ENCODE results near the gene SPTB. TPM values are rescaled to one million over a fixed set of nuclear protein-coding genes. Genes with fewer than 3 reads are reported as not detected.

Gene SPTB
- total RNA-seq, 1 experiment from 2014 or later: 2.3 TPM

- no peak for DNase-seq
- Histone ChIP-seq H3T11ph (ENCODE audit: low read length) (no peak overlapping the region), H3K27ac (ENCODE audit: insufficient read length, low read depth, low read length) (no peak overlapping the region), H3K4me2 (ENCODE audit: insufficient read depth, insufficient read length, low read length) (no peak overlapping the region), H3K9me3 (ENCODE audit: control insufficient read depth, low read depth, low read length) (no peaks in the 10 kb centered on the region), H4K5ac (ENCODE audit: insufficient read length, low read depth, low read length) (no peak overlapping the region), H3K56ac (ENCODE audit: insufficient read length, low read depth, low read length) (no peak overlapping the region), H3K79me1 (ENCODE audit: insufficient read depth, low read depth, low read length, poor library complexity, severe bottlenecking) (no peaks in the 10 kb centered on the region), H2AFZ (ENCODE audit: low read length) (no peak overlapping the region), H3K23me2 (ENCODE audit: insufficient read length, low read depth, low read length, poor library complexity, severe bottlenecking) (no peaks in the 10 kb centered on the region), H3K4me1 (ENCODE audit: insufficient read depth, low read length) (no peaks in the 10 kb centered on the region), H4K20me1 (ENCODE audit: control insufficient read depth, insufficient read depth, insufficient read length) (no peaks in the 10 kb centered on the region), H3K14ac (ENCODE audit: insufficient read depth, low read length) (no peak overlapping the region), H2BK12ac (ENCODE audit: insufficient read length, low read depth, low read length) (no peak overlapping the region), H3K27me3 (ENCODE audit: insufficient read depth, low read length) (no peaks in the 10 kb centered on the region), H3K23ac (ENCODE audit: insufficient read length, low read depth, low read length) (no peak overlapping the region), H2BK15ac (ENCODE audit: low read depth, low read length) (no peak overlapping the region), H3K79me2 (ENCODE audit: insufficient read depth, low read length) (no peaks in the 10 kb centered on the region), H2AK5ac (ENCODE audit: insufficient read length, low read length) (no peak overlapping the region), H2BK5ac (ENCODE audit: insufficient read length, low read length) (no peak overlapping the region), H4K8ac (replicated peaks; ENCODE audit: insufficient read length, low read depth, low read length) (no peak overlapping the region), H2BK20ac (ENCODE audit: low read depth, low read length, poor library complexity, severe bottlenecking) (no peak overlapping the region), H2BK120ac (ENCODE audit: low read depth, low read length, poor library complexity, severe bottlenecking) (no peak overlapping the region), H3K9ac (ENCODE audit: extremely low read depth, insufficient read length, low read length) (no peak overlapping the region), H3K4ac (ENCODE audit: low read depth, low read length) (no peak overlapping the region), H4K91ac (ENCODE audit: insufficient read length, low read depth, low read length) (no peak overlapping the region), H3K18ac (ENCODE audit: insufficient read length, low read depth, low read length) (no peak overlapping the region)
- no peaks in the 10 kb centered on the region for H3K9me3 Mint-ChIP-seq
- peaks cover 39 to 60% (median 52%) of the 10 kb centered on the region in 3 experiments for H3K36me3 Mint-ChIP-seq (ENCODE audit: insufficient read depth in 1 of 3, low read depth in 3 of 3)
- H3K4me1 Mint-ChIP-seq: peaks cover 4 to 9% of the 10 kb centered on the region in 2 experiments; a peak in 1 of 4 replicates
- WGBS (ENCODE audit: extremely low coverage, insufficient read length, low lambda C conversion rate): no CpG with 5 or more reads among the region's 8 CpGs
- peak overlapping the region in 1 of 3 experiments; percentile 79; a peak in 3 of 7 replicates for H3K27ac Mint-ChIP-seq
- H3K27me3 Mint-ChIP-seq (ENCODE audit: low read depth): no peaks in the 10 kb centered on the region
- no peak overlapping the region for H3K4me3 Mint-ChIP-seq
- TF ChIP-seq CTCF (conservative IDR thresholded peaks at IDR 0.05): peak; percentile 45; the same call in 2 of the 3 replicates
Observed at GRCh38 chr14:64745511-64746091, 134.1 kb downstream of the SPTB start.
